AG09309 (cell line): ENCODE measurements around the gene TRMT61B.

ENCODE experiments used
- DNase-seq: peaks from one replicate; pipeline ENCODE4 v3.0.0-alpha.2; 2010; ENCODE audit warnings: low read depth
- H3K4me3 ChIP-seq: 2 replicates; pipeline ENCODE4 v1.5.1; 2011; ENCODE audit warnings: mild to moderate bottlenecking, low read depth, low read length, moderate library complexity; ENCODE audit not compliant: control insufficient read depth
- TF ChIP-seq, protein P1 (sequence below): IDR thresholded peaks from 2 replicates; pipeline ENCODE4 v1.5.1; 2011; ENCODE audit warnings: mild to moderate bottlenecking, low read depth, low read length, inconsistent platforms; ENCODE audit not compliant: insufficient read depth, control insufficient read depth; ENCODE audit errors: missing control alignments

The TRMT61B gene

DNA sequence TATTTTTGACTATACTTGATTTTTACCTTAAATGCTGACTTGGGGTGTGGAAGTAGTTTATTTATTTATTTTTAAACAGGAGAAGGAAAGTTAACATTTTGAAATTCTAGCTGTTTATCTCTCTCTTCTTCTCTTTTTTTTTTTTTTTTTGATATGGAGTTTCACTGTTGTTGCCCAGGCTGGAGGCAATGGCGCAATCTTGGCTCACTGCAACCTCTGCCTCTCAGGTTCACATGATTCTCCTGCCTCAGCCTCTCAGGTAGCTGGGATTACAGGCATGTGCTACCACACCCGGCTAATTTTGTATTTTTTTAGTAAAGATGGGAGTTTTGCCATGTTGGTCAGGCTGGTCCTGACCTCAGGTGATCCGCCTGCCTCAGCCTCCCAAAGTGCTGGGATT, 35.4 kb upstream of the TRMT61B start:
- DNase-seq: no peak
- TF ChIP-seq, protein P1, sequence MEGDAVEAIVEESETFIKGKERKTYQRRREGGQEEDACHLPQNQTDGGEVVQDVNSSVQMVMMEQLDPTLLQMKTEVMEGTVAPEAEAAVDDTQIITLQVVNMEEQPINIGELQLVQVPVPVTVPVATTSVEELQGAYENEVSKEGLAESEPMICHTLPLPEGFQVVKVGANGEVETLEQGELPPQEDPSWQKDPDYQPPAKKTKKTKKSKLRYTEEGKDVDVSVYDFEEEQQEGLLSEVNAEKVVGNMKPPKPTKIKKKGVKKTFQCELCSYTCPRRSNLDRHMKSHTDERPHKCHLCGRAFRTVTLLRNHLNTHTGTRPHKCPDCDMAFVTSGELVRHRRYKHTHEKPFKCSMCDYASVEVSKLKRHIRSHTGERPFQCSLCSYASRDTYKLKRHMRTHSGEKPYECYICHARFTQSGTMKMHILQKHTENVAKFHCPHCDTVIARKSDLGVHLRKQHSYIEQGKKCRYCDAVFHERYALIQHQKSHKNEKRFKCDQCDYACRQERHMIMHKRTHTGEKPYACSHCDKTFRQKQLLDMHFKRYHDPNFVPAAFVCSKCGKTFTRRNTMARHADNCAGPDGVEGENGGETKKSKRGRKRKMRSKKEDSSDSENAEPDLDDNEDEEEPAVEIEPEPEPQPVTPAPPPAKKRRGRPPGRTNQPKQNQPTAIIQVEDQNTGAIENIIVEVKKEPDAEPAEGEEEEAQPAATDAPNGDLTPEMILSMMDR: no peak
- no peak overlapping the region for H3K4me3 ChIP-seq

DNA sequence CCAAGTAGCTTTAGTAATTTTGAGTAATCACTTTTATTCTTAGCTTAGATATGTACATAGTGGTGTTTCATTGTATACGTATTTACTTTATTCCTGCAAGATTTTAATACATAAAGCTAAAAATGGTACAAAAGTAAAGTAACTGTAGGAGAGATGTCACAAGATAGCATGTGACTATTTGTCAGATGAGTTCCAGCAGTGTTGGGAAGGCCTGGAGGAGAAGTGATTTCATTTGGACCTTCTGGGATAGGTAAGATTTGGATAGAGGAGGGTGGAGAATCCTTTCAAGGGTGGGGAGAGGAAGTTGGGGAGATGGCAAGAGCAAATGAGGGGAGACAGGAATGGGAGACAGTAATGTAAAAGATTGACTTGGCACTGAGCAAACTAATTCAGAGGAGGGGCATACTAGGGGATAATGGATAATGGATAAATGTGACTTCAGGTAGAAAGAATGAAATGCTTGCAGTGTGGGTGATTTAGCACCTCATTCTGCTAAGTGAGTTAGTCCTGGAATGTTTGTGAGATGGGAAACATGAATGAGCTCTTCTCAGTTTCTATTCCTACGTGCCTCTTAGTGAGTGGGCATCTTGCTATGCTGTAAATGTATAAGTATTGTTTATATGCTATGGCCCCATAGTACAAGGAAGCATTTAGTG, 34.8 kb upstream of the TRMT61B start:
- TF ChIP-seq, protein P1: no peak
- H3K4me3 ChIP-seq: no peak overlapping the region
- no peak for DNase-seq

DNA sequence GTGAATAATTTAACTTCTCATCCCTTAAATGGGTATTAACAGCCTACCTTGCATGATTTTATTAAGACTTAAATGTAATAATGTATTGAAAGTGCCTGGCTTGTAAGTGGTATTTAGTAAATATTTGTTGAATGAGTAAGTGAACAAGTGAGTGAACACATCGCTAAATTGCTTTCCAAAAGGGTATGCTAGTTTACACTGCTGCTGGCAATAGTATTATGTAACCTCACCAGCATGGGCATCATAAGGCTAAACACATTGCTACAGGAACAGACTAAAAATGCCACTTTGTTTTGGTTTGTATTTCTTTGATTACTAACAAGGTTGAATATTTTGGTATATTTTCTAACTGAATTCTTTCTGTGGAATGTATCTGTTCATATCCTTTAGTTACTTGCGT, 34.2 kb upstream of the TRMT61B start:
- no peak overlapping the region for H3K4me3 ChIP-seq
- TF ChIP-seq, protein P1: no peak
- peak; percentile 37 for DNase-seq

DNA sequence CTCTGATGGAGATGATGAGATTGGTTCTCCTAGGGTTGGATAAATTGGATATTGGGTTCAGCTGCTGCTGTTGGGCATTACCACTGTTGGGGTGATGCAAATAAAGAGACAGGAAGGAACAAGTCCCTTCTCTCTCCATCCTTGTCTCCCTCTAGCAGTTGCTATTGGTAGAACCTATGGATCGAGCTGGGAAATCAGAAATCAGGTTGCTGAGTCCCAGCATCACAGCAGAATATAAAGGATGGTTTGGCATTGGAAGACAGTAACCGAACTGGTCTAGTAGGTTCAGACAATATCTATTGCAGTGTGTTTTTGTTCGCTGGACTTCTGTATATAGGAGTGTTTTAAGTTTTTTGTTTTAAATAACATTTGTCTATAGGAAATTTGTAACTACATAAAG, 32.5 kb upstream of the TRMT61B start:
- no peak for DNase-seq
- TF ChIP-seq, protein P1: no peak
- no peak overlapping the region for H3K4me3 ChIP-seq

DNA sequence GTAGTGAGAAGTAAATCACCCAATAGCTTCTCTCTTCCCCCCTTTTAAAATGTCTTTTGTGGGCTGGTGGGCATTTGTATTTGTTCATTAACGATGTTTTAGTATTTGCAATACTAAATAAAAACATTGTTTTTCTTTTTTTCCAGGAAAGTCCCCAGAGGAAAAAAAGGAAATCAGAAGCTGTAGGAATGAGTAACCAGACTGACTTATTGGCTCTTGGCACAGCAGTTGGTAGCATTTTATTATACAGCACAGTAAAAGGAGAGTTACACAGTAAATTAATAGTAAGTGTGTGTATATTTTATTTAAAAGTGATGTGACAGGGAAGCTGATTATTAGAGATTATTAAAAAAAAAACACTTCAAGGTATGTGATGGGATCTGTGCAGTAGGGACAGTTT, 31.7 kb upstream of the TRMT61B start:
- TF ChIP-seq, protein P1: no peak

DNA sequence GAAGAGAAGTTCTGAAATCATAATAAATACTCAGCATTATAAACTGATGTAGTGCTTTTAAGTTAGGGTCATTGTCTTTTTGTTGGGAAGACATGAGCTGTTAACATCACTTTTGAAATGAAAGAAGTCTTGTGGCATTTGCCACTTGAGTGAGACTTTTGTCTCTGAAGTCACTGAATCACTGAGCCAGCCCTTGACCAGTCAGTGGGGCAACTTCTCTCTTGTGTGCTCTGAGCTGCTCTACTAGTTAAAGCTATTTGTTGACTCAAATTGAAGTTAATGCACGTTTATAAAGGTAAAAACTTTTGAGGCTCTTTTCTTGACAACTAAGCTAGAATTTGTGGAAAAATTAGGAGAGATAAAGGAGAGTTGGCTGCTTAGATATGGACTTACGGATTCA, 31.1 kb upstream of the TRMT61B start:
- TF ChIP-seq, protein P1: no peak
- no peak for DNase-seq
- no peak overlapping the region for H3K4me3 ChIP-seq

More for the DNA sequence above, 31.7 kb upstream of the TRMT61B start:
- H3K4me3 ChIP-seq: no peak overlapping the region
- no peak for DNase-seq
